LNCAP (cell line): ENCODE results near the gene FTCD.

ENCODE experiments used
- CTCF ChIP-seq: fragments of 450-650 bp; IDR thresholded peaks from 2 replicates; pipeline ENCODE4 v1.5.1; 2017; ENCODE audit warnings: mild to moderate bottlenecking

FTCD gene

GRCh38 chr21:46149205-46149901, 6.0 kb downstream of the FTCD start:
- no peak for TF ChIP-seq CTCF

DNA sequence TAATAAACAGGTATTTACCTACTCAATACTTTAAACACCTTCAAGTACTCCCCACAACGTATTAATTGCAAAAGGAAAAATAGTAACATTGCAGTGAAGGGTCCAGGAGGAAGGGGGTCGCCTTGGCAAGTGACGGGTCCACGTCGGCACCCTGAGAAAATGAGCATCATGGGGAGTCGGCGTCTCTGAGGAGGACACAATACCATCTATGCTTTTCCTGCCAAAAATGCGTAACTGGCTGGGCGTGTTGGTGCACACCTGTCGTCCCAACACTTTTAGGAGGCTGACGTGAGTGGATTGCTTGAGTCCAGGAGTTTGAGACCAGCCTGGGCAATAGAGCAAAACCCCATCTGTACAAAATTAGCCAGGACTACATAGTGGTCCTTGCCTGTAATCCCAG, 7.3 kb downstream of the FTCD start:
- TF ChIP-seq CTCF: no peak

- TF ChIP-seq CTCF: peak; percentile 59
These were observed 8.0 kb downstream of the FTCD start for GRCh38 chr21:46147429-46147828.

DNA sequence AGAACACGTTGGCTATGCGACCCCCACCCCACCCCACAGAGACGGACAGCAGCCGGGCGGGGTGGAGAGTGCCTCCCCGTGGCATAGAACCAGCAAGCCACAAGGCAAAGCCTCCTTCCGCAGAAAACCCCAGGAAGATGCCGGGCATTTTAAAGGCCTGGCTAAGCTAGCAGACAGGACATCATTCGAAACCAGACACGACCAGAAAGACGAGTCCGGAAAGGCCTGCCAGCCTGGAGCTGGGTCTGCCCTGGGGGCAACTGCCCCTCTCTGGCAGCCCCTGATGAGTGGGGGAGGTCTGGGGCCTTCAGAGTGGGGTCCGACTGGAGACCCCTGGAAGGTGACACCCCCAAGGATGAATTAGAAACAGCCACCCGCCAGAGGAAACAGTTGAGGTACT, 8.5 kb downstream of the FTCD start:
- TF ChIP-seq CTCF: no peak

GRCh38 chr21:46145840-46146691, 9.3 kb downstream of the FTCD start:
- TF ChIP-seq CTCF: no peak

GRCh38 chr21:46145159-46145839, 10.1 kb downstream of the FTCD start:
- TF ChIP-seq CTCF: no peak

DNA sequence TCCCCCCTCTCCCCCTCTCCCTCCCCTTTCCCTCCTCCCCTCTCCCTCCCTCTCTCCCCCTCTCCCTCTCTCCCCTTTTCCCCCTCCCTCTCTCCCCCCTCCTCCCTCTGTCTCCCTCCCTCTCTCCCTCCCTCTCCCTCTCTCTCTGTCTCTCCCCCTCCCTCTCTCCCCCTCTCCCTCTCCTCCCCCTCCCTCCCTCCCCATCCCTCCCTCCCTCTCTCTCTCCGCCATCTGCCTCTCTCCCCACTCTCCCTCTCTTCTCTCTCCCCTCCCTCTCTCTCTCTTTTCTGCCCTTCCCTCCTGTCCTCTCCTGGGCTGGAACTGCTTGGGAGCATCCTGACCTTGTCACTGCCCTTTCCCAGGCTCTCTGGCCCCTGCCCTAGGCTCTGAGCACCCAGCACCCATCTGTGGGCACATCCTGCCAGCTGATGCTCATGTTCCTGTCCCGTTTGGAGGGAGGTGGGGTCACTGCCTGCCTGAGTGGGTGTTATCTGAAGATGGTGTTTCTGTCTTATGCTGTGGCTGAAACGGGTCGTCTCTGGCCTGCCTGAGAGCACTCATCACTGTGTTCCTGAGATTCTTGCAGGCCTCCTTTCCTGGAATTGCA, 10.8 kb downstream of the FTCD start:
- TF ChIP-seq CTCF: no peak
